K562 (cell line): ENCODE data around the gene RPTOR. TPM values are rescaled to one million over a fixed set of nuclear protein-coding genes. Genes with fewer than 3 reads are reported as not detected.

ENCODE experiments used
- FOXK1 ChIP-seq: sonication (generic); formaldehyde crosslinking; IDR thresholded peaks from 2 replicates; pipeline ENCODE4 v1.8.0; 2022; ENCODE audit warnings: missing genetic modification reagents, mild to moderate bottlenecking, borderline replicate concordance
- GTF2F1 ChIP-seq: IDR thresholded peaks from 2 replicates; pipeline ENCODE4 v1.6.1; 2011; ENCODE audit warnings: low read depth, low read length, improper control_type of control experiment
- MYC ChIP-seq, 2 experiments: fragments of 250-450 bp in 1 of 2; sonication (Bioruptor Pico) in 1 of 2; IDR thresholded peaks; 2 replicates each; pipeline versions ENCODE4 v1.5.1 to v1.6.1; 2012 to 2021; ENCODE audit warnings: low read depth in 2 of 2, borderline replicate concordance in 1 of 2, improper control_type of control experiment in 1 of 2, low read length in 1 of 2, mild to moderate bottlenecking in 1 of 2, moderate library complexity in 1 of 2
- NR1H2 ChIP-seq: sonication (generic); formaldehyde crosslinking; IDR thresholded peaks from 2 replicates; pipeline ENCODE4 v1.4.0; 2020; ENCODE audit warnings: mild to moderate bottlenecking, missing genetic modification reagents
- RBM17 ChIP-seq: fragments of 200-400 bp; formaldehyde crosslinking; IDR thresholded peaks from 2 replicates; pipeline ENCODE4 v1.6.1; 2017; ENCODE audit warnings: low read depth, mild to moderate bottlenecking, low read length, borderline replicate concordance
- polyA plus RNA-seq, 8 experiments: library from polyadenylated mRNA; depleted of rRNA in 4 of 8; stranded (reverse) in 5 of 8; unstranded in 3 of 8; fragments of >200 nt; fragmentation: Nextera tagmentation in 2 of 8; fragmentation: Illumina TruSeq in 1 of 8; extraction: Ambion mirVana in 2 of 8; extraction: Trizol in 1 of 8; gene quantifications; 2 replicates each; pipeline versions ENCODE4 v1.2.1 to v1.2.3, GENCODE V29; 2011 to 2014; ENCODE audit warnings: inconsistent platforms in 1 of 8, missing spikeins in 1 of 8
- total RNA-seq, 7 experiments: library from RNA; depleted of rRNA in 6 of 7; stranded (reverse); fragments of >200 nt in 6 of 7; fragmentation: Illumina TruSeq in 2 of 7; extraction: Trizol in 2 of 7; gene quantifications; 2 replicates each; pipeline versions ENCODE4 v1.2.1 to v1.2.3, GENCODE V29; 2011 to 2021; ENCODE audit warnings: low replicate concordance in 1 of 7
- TF ChIP-seq, protein P1 (sequence below): fragments of 250-450 bp; sonication (Bioruptor Pico); IDR thresholded peaks from 2 replicates; pipeline ENCODE4 v1.5.1; 2021; ENCODE audit warnings: mild to moderate bottlenecking
- TF ChIP-seq, protein P2 (sequence below): fragments of 450-650 bp; formaldehyde crosslinking; IDR thresholded peaks from 2 replicates; pipeline ENCODE4 v1.4.0; 2020; ENCODE audit warnings: mild to moderate bottlenecking, mixed read lengths
- TF ChIP-seq, protein P3 (sequence below): sonication (generic); formaldehyde crosslinking; IDR thresholded peaks from 2 replicates; pipeline ENCODE4 v1.8.0; 2022; ENCODE audit warnings: missing genetic modification reagents, mild to moderate bottlenecking, moderate library complexity, borderline replicate concordance
- TF ChIP-seq, protein P4 (sequence below): fragments of 200-800 bp; sonication (Bioruptor generic); IDR thresholded peaks from 2 replicates; pipeline ENCODE4 v1.6.1; 2017; ENCODE audit warnings: missing genetic modification characterization, missing compliant biosample characterization

RPTOR gene
- total and polyA plus RNA-seq, 9 of the 15 experiments (the other 6 are each of a cell fraction or from before 2014, with no cell fraction given) = 0.24 to 54.1 (median 10.2) TPM

DNA sequence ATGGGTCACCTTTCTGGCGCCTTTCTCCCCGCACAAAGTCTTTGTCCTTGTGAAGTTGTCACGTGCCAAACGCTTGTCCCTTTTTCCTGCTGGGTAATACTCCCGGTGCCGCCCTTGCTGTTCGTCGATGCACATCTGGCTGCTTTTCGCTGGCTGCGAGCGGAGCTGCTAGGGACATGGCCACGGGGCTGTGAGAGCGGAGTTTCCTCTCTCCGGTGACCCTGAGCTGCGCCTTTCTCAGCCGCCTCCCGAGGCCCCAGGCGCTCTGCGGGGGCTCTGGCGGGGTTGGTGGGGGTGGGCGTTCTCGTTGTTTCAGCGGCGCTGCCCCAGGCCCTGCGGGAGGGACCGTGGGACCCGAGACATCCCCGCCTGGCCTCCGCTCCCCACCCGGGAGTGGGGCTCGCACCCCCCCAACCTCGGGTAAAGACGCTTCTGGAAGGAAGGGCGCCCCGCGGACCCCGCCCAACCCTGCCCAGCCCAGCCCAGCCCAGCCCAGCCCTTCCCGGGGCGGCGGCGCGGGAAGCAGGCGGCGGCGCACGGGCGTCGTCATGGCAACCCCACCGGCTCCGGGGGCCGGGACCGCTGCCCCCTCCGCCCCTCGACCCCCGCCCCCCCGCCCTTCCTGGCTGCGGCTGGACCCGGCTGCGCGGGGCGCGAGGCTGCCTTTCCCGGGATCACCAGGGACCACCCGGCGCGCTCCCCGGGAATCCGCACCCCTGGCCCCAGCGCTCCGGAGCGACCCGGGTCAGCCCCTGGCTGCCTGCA, 459.3 kb downstream of the RPTOR start (continued):
- TF ChIP-seq MYC (IDR thresholded peaks at IDR 0.05; ENCODE audit: low read depth, low read length) = 0 out of 2 replicates have a peak, but pooled peaks have one; percentile 20
- TF ChIP-seq MYC (CRISPR knock-in tag; IDR thresholded peaks at IDR 0.05; ENCODE audit: borderline replicate concordance, low read depth) = no peak
- TF ChIP-seq GTF2F1 = no peak
- TF ChIP-seq, protein P1, sequence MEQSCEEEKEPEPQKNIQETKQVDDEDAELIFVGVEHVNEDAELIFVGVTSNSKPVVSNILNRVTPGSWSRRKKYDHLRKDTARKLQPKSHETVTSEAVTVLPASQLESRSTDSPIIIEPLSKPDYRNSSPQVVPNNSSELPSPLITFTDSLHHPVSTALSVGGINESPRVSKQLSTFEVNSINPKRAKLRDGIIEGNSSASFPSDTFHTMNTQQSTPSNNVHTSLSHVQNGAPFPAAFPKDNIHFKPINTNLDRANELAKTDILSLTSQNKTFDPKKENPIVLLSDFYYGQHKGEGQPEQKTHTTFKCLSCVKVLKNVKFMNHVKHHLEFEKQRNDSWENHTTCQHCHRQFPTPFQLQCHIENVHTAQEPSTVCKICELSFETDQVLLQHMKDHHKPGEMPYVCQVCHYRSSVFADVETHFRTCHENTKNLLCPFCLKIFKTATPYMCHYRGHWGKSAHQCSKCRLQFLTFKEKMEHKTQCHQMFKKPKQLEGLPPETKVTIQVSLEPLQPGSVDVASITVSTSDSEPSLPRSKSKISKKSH (CRISPR knock-in tag) = no peak
- no peak for TF ChIP-seq NR1H2 (CRISPR knock-in tag)
- TF ChIP-seq RBM17 = no peak
- TF ChIP-seq, protein P2, sequence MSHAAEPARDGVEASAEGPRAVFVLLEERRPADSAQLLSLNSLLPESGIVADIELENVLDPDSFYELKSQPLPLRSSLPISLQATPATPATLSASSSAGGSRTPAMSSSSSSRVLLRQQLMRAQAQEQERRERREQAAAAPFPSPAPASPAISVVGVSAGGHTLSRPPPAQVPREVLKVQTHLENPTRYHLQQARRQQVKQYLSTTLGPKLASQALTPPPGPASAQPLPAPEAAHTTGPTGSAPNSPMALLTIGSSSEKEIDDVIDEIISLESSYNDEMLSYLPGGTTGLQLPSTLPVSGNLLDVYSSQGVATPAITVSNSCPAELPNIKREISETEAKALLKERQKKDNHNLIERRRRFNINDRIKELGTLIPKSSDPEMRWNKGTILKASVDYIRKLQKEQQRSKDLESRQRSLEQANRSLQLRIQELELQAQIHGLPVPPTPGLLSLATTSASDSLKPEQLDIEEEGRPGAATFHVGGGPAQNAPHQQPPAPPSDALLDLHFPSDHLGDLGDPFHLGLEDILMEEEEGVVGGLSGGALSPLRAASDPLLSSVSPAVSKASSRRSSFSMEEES (CRISPR knock-in tag) = peak; percentile 44; the same call in 1 of the 2 replicates
- TF ChIP-seq, protein P3, sequence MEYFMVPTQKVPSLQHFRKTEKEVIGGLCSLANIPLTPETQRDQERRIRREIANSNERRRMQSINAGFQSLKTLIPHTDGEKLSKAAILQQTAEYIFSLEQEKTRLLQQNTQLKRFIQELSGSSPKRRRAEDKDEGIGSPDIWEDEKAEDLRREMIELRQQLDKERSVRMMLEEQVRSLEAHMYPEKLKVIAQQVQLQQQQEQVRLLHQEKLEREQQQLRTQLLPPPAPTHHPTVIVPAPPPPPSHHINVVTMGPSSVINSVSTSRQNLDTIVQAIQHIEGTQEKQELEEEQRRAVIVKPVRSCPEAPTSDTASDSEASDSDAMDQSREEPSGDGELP = peak; percentile 26; the same call in 1 of the 2 replicates
- TF ChIP-seq FOXK1 = no peak
- TF ChIP-seq, protein P4, sequence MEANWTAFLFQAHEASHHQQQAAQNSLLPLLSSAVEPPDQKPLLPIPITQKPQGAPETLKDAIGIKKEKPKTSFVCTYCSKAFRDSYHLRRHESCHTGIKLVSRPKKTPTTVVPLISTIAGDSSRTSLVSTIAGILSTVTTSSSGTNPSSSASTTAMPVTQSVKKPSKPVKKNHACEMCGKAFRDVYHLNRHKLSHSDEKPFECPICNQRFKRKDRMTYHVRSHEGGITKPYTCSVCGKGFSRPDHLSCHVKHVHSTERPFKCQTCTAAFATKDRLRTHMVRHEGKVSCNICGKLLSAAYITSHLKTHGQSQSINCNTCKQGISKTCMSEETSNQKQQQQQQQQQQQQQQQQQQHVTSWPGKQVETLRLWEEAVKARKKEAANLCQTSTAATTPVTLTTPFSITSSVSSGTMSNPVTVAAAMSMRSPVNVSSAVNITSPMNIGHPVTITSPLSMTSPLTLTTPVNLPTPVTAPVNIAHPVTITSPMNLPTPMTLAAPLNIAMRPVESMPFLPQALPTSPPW (CRISPR knock-in tag) = peak; percentile 30; the same call in 1 of the 2 replicates
